HEK293 (cell line): Measurements from ENCODE around the gene EPN1.

ENCODE experiments used
- CTCF ChIA-PET: fragments of 350-600 bp; formaldehyde crosslinking; extraction: SDS; loops from one replicate; lab custom pipeline; 2021; ENCODE audit warnings: antibody characterized with exemption; lab: Yijun Ruan, JAX
- POLR2A ChIA-PET: fragments of 300-600 bp; formaldehyde crosslinking; extraction: SDS; loops from one replicate; lab custom pipeline; 2020; ENCODE audit warnings: antibody characterized with exemption, inconsistent platforms; lab: Yijun Ruan, JAX
- H3K27ac ChIP-seq: fragments of 200-500 bp; sonication (Bioruptor generic); 2 replicates; pipeline ENCODE4 v1.5.1; 2014; ENCODE audit warnings: low read depth, low read length, control low read depth, inconsistent platforms; ENCODE audit errors: extremely low read depth
- H3K36me3 ChIP-seq, 2 experiments: fragments of 200-500 bp in 1 of 2; sonication (Bioruptor generic) in 1 of 2; 1 replicate in 1 of 2; 2 replicates in 1 of 2; pipeline ENCODE4 v1.5.1; 2014 to 2017; ENCODE audit warnings: inconsistent platforms in 2 of 2, low read length in 2 of 2; ENCODE audit not compliant: control insufficient read depth in 2 of 2, insufficient read depth in 1 of 2
- H3K4me1 ChIP-seq: fragments of 200-500 bp; sonication (Bioruptor generic); 2 replicates; pipeline ENCODE4 v1.5.1; 2014; ENCODE audit warnings: mild to moderate bottlenecking, low read length, inconsistent platforms; ENCODE audit not compliant: control insufficient read depth, insufficient read depth
- H3K4me3 ChIP-seq: 2 replicates; pipeline ENCODE4 v1.5.1; 2011; ENCODE audit warnings: low read depth, mild to moderate bottlenecking, control low read depth, low read length, moderate library complexity
- H3K9me3 ChIP-seq: fragments of 200-500 bp; sonication (Bioruptor generic); 2 replicates; pipeline ENCODE4 v1.5.1; 2014; ENCODE audit warnings: low read depth, low read length, inconsistent platforms; ENCODE audit not compliant: control insufficient read depth, insufficient read depth
- AEBP2 ChIP-seq: fragments of 450-650 bp; formaldehyde crosslinking; IDR thresholded peaks from 2 replicates; pipeline ENCODE4 v1.5.1; 2016; ENCODE audit warnings: missing biosample characterization, missing genetic modification characterization, borderline replicate concordance
- HIC1 ChIP-seq: fragments of 450-650 bp; formaldehyde crosslinking; IDR thresholded peaks from 2 replicates; pipeline ENCODE4 v1.5.1; 2016; ENCODE audit warnings: missing biosample characterization, missing genetic modification characterization
- HOXD13 ChIP-seq: sonication (generic); formaldehyde crosslinking; IDR thresholded peaks from 2 replicates; pipeline ENCODE4 v1.8.0; 2022; ENCODE audit warnings: missing genetic modification reagents, borderline replicate concordance
- KLF7 ChIP-seq: fragments of 450-650 bp; formaldehyde crosslinking; IDR thresholded peaks from 2 replicates; pipeline ENCODE4 v1.5.1; 2016; ENCODE audit warnings: missing biosample characterization, missing genetic modification characterization, borderline replicate concordance
- PBX3 ChIP-seq: sonication (generic); formaldehyde crosslinking; IDR thresholded peaks from 2 replicates; pipeline ENCODE4 v1.8.1; 2022; ENCODE audit warnings: mild to moderate bottlenecking, moderate library complexity, missing genetic modification reagents
- PRDM2 ChIP-seq: fragments of 450-650 bp; formaldehyde crosslinking; IDR thresholded peaks from 2 replicates; pipeline ENCODE4 v1.5.1; 2016; ENCODE audit warnings: missing biosample characterization, missing genetic modification characterization, borderline replicate concordance
- SP2 ChIP-seq: fragments of 450-650 bp; formaldehyde crosslinking; IDR thresholded peaks from 2 replicates; pipeline ENCODE4 v1.5.1; 2016; ENCODE audit warnings: missing biosample characterization, missing genetic modification characterization
- ZBTB17 ChIP-seq: fragments of 450-650 bp; formaldehyde crosslinking; IDR thresholded peaks from 2 replicates; pipeline ENCODE4 v1.5.1; 2016; ENCODE audit warnings: missing biosample characterization, missing genetic modification characterization
- ZEB2 ChIP-seq: fragments of 450-650 bp; formaldehyde crosslinking; IDR thresholded peaks from 2 replicates; pipeline ENCODE4 v1.5.1; 2016; ENCODE audit warnings: missing biosample characterization, missing genetic modification characterization
- ZNF184 ChIP-seq: fragments of 450-650 bp; IDR thresholded peaks from 2 replicates; pipeline ENCODE4 v1.5.1; 2018; ENCODE audit warnings: missing biosample characterization, mild to moderate bottlenecking, missing genetic modification characterization
- ZNF23 ChIP-seq: fragments of 450-650 bp; formaldehyde crosslinking; IDR thresholded peaks from 2 replicates; pipeline ENCODE4 v1.5.1; 2016; ENCODE audit warnings: missing biosample characterization, missing genetic modification characterization, borderline replicate concordance
- ZNF26 ChIP-seq: fragments of 450-650 bp; formaldehyde crosslinking; IDR thresholded peaks from 2 replicates; pipeline ENCODE4 v1.5.1; 2016; ENCODE audit warnings: missing biosample characterization, missing genetic modification characterization
- ZNF274 ChIP-seq, 2 experiments: fragments of 200-500 bp in 1 of 2; fragments of 450-650 bp in 1 of 2; sonication (Bioruptor generic) in 1 of 2; formaldehyde crosslinking in 1 of 2; IDR thresholded peaks; 2 replicates each; pipeline versions ENCODE4 v1.5.1 to v1.6.1; 2014 to 2016; ENCODE audit warnings: borderline replicate concordance in 1 of 2, inconsistent platforms in 1 of 2, low read length in 1 of 2, missing biosample characterization in 1 of 2, missing genetic modification characterization in 1 of 2
- ZNF449 ChIP-seq: fragments of 450-650 bp; formaldehyde crosslinking; IDR thresholded peaks from 2 replicates; pipeline ENCODE4 v1.5.1; 2017; ENCODE audit warnings: missing biosample characterization, mild to moderate bottlenecking, missing genetic modification characterization, moderate library complexity
- ZNF510 ChIP-seq: fragments of 450-650 bp; formaldehyde crosslinking; IDR thresholded peaks from 2 replicates; pipeline ENCODE4 v1.5.1; 2018; ENCODE audit warnings: mild to moderate bottlenecking, missing genetic modification characterization, missing biosample characterization; ENCODE audit not compliant: insufficient replicate concordance
- ZNF658 ChIP-seq: fragments of 450-650 bp; formaldehyde crosslinking; IDR thresholded peaks from 2 replicates; pipeline ENCODE4; 2016; ENCODE audit warnings: missing biosample characterization, missing genetic modification characterization
- ZNF785 ChIP-seq: fragments of 450-650 bp; formaldehyde crosslinking; IDR thresholded peaks from 2 replicates; pipeline ENCODE4 v1.5.1; 2016; ENCODE audit warnings: missing biosample characterization, missing genetic modification characterization

Gene EPN1

GRCh38 chr19:55632463-55632834, 42.6 kb upstream of the EPN1 start (continued):
- TF ChIP-seq ZNF274 (IDR thresholded peaks at IDR 0.05; ENCODE audit: low read length), result no peak
- no peak for TF ChIP-seq ZNF274 (tag by site-specific recombination; IDR thresholded peaks at IDR 0.05; ENCODE audit: borderline replicate concordance)

- ChIA-PET CTCF (interaction anchor here (0.6 to 6.0 kb wide), 21 partner anchors 9 to 1465 kb away, joined by 3 to 62 read pairs (median 16); partner anchors contain the start of genes CCDC106, HSPBP1, U2AF2 and ZNF784), POLR2A (interaction anchor here (1.3 to 4.2 kb wide), 4 partner anchors 9 to 172 kb away, joined by 4 to 22 read pairs (median 6); partner anchors contain the start of genes ISOC2, U2AF2, ZNF581 and ZNF784)
- TF ChIP-seq ZNF658 (tag by site-specific recombination) (no peak), PRDM2 (tag by site-specific recombination) (no peak), ZNF23 (no peak), ZNF510 (no peak), KLF7 (no peak)
- Histone ChIP-seq H3K4me1 (peaks cover 12% of the 10 kb centered on the region), H3K27ac (no peak overlapping the region), H3K4me3 (no peak overlapping the region), H3K9me3 (no peaks in the 10 kb centered on the region), H3K36me3 (peaks cover 5 to 11% of the 10 kb centered on the region in 2 experiments; a peak in 2 of 3 replicates)
Measured at GRCh38 chr19:55633861-55634260, 41.2 kb upstream of the EPN1 start.

GRCh38 chr19:55635334-55635717, 39.7 kb upstream of the EPN1 start:
- peak overlapping the region; percentile 82 for H3K4me3 ChIP-seq
- H3K27ac ChIP-seq, result peak overlapping the region; percentile 57
- ChIA-PET CTCF (interaction anchor here (2.1 to 6.0 kb wide), 3 partner anchors 19 to 168 kb away, joined by 11 to 35 read pairs (median 26); partner anchors contain the start of gene U2AF2), POLR2A (interaction anchor here (0.7 to 4.2 kb wide), 7 partner anchors 8 to 180 kb away, joined by 4 to 22 read pairs (median 7); partner anchors contain the start of genes U2AF2, ZNF581 and ZNF784)
- H3K36me3 ChIP-seq, result peaks cover 5 to 11% of the 10 kb centered on the region in 2 experiments; a peak in 2 of 3 replicates
- H3K4me1 ChIP-seq, result peaks cover 17% of the 10 kb centered on the region
- no peaks in the 10 kb centered on the region for H3K9me3 ChIP-seq
- TF ChIP-seq ZBTB17, result no peak
- no peak for TF ChIP-seq ZNF26 (tag by site-specific recombination)
- TF ChIP-seq ZNF785, result no peak
- no peak for TF ChIP-seq ZNF184 (tag by site-specific recombination)
- no peak for TF ChIP-seq PBX3 (CRISPR knock-in tag)
- TF ChIP-seq HOXD13 (CRISPR knock-in tag), result no peak
- no peak for TF ChIP-seq SP2 (tag by site-specific recombination)
- TF ChIP-seq HIC1, result no peak
- TF ChIP-seq ZNF449 (tag by site-specific recombination), result no peak
- no peak for TF ChIP-seq ZNF274 (IDR thresholded peaks at IDR 0.05; ENCODE audit: low read length)
- TF ChIP-seq ZNF274 (tag by site-specific recombination; IDR thresholded peaks at IDR 0.05; ENCODE audit: borderline replicate concordance), result no peak
- no peak for TF ChIP-seq ZEB2
- TF ChIP-seq AEBP2, result no peak
